Fibroblast of the aortic adventitia (primary cell): ENCODE measurements around the gene EMID1. TPM values are rescaled to one million over a fixed set of nuclear protein-coding genes. Genes with fewer than 3 reads are reported as not detected.
"Not testable (repeated sequence)": the region's sequence is repeated elsewhere in the genome, so short reads cannot be mapped to it uniquely, and the experiment has no call there.

Experiments used
- DNase-seq: peaks from one replicate; pipeline ENCODE4 v3.0.0-alpha.2; 2010; ENCODE audit warnings: low read depth
- H3K4me3 ChIP-seq: 2 replicates; pipeline ENCODE4 v1.5.1; 2011; ENCODE audit warnings: low read depth, mild to moderate bottlenecking, control low read depth, low read length, moderate library complexity
- total RNA-seq: library from RNA; depleted of rRNA; stranded (reverse); fragments of >200 nt; gene quantifications from 2 replicates; pipeline ENCODE4 v1.2.3, GENCODE V29; 2012; ENCODE audit warnings: low replicate concordance
- TF ChIP-seq, protein P1 (sequence below): IDR thresholded peaks from 2 replicates; pipeline ENCODE4 v1.5.1; 2011; ENCODE audit warnings: mild to moderate bottlenecking, low read length, control low read depth, inconsistent platforms; ENCODE audit not compliant: insufficient read depth

Gene EMID1
- total RNA-seq, 1 donor, result not detected

DNA sequence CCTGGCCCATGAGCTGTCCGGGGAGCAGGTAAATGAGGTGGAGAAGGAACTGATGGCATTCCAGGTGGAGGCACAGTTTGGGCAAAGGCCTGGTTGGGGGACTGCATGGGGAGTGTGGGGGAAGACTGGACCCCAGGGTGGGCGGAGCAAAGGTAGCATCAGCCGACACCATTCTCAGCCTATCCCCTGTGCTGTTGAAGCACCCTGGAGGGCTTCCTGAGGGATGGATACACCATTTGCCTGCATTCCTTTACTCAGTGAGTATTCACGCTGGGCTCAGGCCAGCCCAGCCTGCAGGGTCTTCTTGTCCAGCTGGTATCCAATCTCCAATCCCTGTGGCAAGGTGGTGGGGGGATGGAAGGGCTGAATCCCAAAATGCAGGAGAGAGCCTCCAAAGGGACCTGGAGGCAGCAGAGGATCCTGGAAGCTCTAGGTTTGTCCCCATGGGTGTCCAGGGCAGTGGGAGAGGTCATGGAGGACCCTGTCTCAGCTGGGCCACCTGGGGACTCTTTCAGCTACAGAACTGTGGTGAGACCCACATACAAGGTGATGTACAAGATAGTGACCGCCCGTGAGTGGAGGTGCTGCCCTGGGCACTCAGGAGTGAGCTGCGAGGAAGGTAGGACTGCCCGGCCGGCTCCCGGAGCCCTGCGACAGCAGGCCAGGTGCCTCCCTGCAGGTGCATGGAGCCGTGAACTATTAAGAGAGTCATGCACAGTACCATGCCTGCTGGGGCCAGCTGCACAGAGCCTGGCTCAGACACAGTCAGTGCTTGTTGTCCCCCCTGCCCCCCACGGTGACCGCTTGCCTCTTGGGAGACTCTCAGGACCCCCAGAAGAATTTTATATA lies 9.5 kb downstream of the EMID1 start:
- no peak for DNase-seq
- TF ChIP-seq, protein P1, sequence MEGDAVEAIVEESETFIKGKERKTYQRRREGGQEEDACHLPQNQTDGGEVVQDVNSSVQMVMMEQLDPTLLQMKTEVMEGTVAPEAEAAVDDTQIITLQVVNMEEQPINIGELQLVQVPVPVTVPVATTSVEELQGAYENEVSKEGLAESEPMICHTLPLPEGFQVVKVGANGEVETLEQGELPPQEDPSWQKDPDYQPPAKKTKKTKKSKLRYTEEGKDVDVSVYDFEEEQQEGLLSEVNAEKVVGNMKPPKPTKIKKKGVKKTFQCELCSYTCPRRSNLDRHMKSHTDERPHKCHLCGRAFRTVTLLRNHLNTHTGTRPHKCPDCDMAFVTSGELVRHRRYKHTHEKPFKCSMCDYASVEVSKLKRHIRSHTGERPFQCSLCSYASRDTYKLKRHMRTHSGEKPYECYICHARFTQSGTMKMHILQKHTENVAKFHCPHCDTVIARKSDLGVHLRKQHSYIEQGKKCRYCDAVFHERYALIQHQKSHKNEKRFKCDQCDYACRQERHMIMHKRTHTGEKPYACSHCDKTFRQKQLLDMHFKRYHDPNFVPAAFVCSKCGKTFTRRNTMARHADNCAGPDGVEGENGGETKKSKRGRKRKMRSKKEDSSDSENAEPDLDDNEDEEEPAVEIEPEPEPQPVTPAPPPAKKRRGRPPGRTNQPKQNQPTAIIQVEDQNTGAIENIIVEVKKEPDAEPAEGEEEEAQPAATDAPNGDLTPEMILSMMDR, result no peak
- H3K4me3 ChIP-seq, result no peak overlapping the region

DNA sequence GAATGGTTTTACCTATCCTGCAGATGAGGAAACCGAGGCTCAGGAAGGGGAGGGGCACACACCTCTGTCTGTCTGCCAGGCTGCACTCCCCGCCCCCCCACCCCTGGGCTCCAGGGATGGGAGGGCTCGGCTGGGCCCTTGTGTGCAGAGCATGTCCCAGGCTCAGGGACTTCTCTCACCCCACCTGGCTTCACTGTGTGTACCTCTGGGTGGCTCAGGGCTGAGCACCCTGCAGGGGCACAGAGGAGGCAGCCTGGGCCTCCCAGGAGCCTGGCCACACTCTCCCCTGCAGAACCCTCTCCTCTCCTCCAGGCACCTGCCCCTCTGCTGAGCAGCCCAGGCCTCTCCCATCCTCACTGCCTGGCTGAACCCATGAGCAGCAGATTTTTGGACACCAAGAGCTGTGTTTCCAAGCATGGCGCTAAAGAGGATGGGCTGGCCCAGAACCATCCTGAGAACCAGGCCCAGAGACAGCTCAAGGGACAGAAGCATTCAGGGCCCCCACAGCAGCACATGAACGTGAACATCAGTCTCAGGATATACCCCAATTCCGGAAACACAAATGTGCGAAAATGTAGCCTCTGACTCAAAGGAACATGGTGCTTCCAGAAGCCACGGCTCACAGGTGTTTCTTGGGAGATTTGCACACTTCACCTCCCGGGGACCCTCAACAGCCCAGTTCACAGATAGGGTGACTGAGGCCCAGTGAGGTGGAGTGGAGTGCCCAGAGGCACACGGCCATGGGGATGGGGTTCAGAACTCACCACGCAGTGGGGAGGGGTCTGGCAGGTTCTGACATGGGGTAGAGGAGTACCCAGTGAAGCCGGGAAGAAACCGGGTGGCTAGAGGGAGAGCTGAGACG lies 10.5 kb downstream of the EMID1 start:
- TF ChIP-seq, protein P1, result no peak
- no peak overlapping the region for H3K4me3 ChIP-seq
- no peak for DNase-seq

- H3K4me3 ChIP-seq, result no peak overlapping the region
- TF ChIP-seq, protein P1, result no peak
- peak; percentile 43 for DNase-seq
Measured at GRCh38 chr22:29216873-29217666, 11.4 kb downstream of the EMID1 start.

DNA sequence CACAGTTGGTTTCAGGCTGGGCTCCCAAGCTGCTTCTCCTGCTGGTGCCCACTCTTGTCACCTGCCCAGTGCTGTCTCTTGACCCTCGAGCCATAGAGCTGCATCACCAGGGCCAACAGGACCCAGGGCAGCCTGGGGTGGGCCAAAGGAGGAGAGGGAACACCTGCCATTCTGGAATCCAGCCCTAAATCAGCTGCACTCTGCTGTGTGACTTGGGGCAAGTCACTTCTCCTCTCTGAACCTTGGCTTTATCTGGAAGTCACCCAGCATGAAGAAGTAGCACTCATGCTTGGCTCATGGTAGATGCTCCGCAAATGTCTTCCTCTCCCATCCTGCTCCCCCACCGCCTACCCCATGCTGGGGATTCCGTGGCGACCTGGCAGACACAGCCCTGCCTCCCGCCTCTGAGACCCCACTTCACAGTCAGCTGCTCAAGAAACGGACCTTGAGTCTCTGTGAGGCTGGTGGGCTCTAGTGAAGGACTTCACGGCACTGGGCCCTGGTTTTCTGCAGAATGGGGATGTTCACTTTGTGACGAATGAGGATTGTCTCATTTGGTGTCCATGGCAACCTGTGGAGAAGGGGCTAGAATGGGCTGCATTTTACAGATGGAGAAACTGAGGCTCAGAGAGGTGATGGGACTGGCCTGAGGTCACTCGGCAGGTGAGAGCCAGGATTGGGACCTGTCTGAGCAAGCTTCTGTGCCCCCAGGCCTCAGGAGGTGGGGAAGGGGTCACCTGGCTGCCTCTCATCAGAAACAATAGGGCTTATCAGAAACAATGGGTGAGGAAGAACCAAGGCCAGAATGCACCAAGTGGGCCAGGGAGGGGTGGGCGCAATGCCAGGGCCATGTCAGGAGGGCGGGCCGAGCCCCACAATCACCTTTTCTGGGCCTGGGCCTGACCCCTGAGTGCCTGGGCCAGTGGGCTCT lies 12.4 kb downstream of the EMID1 start:
- DNase-seq, result no peak
- no peak overlapping the region for H3K4me3 ChIP-seq
- TF ChIP-seq, protein P1, result no peak

DNA sequence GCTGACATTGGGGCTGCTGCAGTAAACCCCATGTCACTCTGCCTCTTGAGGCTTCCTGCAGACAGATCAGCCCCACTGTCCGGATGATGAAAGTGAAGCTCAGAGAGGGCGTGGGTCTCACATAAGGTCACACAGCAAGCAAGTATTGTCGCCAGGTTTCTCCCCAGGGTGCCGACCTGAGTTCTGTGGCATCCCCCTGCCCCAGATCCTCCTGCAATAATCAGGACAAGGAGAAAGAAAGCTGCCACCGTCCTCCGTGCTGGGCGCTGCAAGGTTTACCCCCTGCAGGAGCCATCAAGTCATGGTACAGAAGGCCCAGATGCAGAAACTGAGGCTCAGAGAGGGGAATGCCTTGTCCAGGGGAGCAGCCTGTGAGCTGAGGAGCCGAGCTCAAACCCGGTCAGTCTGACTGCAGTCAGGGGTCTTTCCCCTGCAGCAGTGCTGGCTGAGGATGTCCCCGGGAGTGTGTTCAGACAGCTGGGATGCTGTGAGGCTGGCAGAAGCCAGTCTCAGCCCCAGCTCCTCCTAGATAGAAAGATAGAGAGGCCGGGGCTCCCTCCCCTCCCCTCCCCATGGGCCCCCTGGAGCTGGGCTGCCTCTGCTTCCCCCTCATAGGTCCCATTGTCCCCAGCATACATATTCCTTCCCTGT lies 13.2 kb downstream of the EMID1 start:
- TF ChIP-seq, protein P1, result no peak
- no peak for DNase-seq
- no peak overlapping the region for H3K4me3 ChIP-seq

DNA sequence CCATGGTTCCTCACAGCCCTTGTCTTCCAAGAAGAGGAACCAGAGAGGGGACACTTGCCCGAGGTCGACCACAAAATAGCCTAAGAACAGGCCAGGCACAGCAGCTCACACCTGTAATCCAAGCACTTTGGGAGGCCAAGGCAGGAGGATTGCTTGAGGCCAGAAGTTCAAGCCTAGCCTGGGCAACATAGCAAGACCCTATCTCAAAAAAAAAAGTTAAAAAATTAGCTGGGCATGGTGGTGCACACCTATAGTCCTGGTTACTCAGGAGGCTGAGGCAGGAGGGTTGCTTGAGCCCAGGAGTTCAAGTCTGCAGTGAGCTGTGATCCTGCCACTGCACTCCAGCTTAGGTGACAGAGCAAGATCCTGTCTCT lies 13.7 kb downstream of the EMID1 start:
- DNase-seq, H3K4me3 ChIP-seq: not testable (repeated sequence)
